Measurements from ENCODE around the gene SETBP1. TPM values are rescaled to one million over a fixed set of nuclear protein-coding genes. Genes with fewer than 3 reads are reported as not detected.

SETBP1 gene
- total and polyA plus RNA-seq, 9 of the 15 experiments (the other 6 are each of a cell fraction or from before 2014, with no cell fraction given) = under 0.01 to 0.13 (median 0.04) TPM

GRCh38 chr18:44828080-44828479 lies 147.4 kb downstream of the SETBP1 start:
- ChIA-PET CTCF (ENCODE audit: low intra/inter-chr PET ratio) (no interaction called here), POLR2A (interaction anchor here (0.6 kb wide), 1 partner anchor 57 kb away, joined by 3 read pairs; no protein-coding TSS in a partner anchor)
- Histone ChIP-seq H3K9me1 (ENCODE audit: control insufficient read depth, insufficient read depth, low read length) (no peaks in the 10 kb centered on the region), H2AFZ (ENCODE audit: low read depth, low read length) (no peak overlapping the region), H3K27me3 (ENCODE audit: control insufficient read depth in 2 of 2, insufficient read depth in 2 of 2, low read length in 2 of 2) (no peaks in the 10 kb centered on the region), H4K20me1 (replicated peaks; ENCODE audit: control insufficient read depth, insufficient read depth, low read length) (no peaks in the 10 kb centered on the region), H3K36me3 (ENCODE audit: control insufficient read depth, insufficient read depth, low read length) (no peaks in the 10 kb centered on the region), H3K9me3 (replicated peaks; ENCODE audit: control insufficient read depth, insufficient read depth, low read depth, low read length) (no peaks in the 10 kb centered on the region), H3K27ac (ENCODE audit: extremely low read depth, low read depth, low read length) (no peak overlapping the region), H3K4me1 (replicated peaks in 1 of 2; ENCODE audit: control insufficient read depth in 2 of 2, insufficient read depth in 2 of 2, low read length in 2 of 2) (no peaks in the 10 kb centered on the region), H3K9ac (ENCODE audit: insufficient read depth in 1 of 2, low read depth in 2 of 2, low read length in 2 of 2) (no peak overlapping the region), H3K4me2 (ENCODE audit: insufficient read depth, low read length) (no peak overlapping the region), H3K4me3 (no peak overlapping the region), H3K79me2 (ENCODE audit: control insufficient read depth, insufficient read depth, low read length) (no peaks in the 10 kb centered on the region)
- 9% methylated on average over 3 of the region's 3 CpGs for WGBS (ENCODE audit: insufficient coverage, low coverage, missing lambda C conversion rate)
- ATAC-seq = no peak
- intact Hi-C loops (cut with micrococcal nuclease) (no loop called here), in situ Hi-C loops (cut with MboI) (no loop called here)
- BruUV-seq (replicated peaks) = no TSS peak
- FAIRE-seq = no peak
- no peak for DNase-seq (ENCODE audit: extremely low read depth in 1 of 4, low spot score in 3 of 4)
- TF ChIP-seq RBM34 (IDR thresholded peaks at IDR 0.05; ENCODE audit: borderline replicate concordance, insufficient read depth, low read length) = no peak
- TF ChIP-seq, protein P1, sequence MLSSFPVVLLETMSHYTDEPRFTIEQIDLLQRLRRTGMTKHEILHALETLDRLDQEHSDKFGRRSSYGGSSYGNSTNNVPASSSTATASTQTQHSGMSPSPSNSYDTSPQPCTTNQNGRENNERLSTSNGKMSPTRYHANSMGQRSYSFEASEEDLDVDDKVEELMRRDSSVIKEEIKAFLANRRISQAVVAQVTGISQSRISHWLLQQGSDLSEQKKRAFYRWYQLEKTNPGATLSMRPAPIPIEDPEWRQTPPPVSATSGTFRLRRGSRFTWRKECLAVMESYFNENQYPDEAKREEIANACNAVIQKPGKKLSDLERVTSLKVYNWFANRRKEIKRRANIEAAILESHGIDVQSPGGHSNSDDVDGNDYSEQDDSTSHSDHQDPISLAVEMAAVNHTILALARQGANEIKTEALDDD (IDR thresholded peaks at IDR 0.05) = no peak
- TF ChIP-seq, protein P2, sequence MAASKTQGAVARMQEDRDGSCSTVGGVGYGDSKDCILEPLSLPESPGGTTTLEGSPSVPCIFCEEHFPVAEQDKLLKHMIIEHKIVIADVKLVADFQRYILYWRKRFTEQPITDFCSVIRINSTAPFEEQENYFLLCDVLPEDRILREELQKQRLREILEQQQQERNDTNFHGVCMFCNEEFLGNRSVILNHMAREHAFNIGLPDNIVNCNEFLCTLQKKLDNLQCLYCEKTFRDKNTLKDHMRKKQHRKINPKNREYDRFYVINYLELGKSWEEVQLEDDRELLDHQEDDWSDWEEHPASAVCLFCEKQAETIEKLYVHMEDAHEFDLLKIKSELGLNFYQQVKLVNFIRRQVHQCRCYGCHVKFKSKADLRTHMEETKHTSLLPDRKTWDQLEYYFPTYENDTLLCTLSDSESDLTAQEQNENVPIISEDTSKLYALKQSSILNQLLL (CRISPR knock-in tag; IDR thresholded peaks at IDR 0.05; ENCODE audit: borderline replicate concordance) = no peak
- no peak for TF ChIP-seq ZNF445 (CRISPR knock-in tag; IDR thresholded peaks at IDR 0.05; ENCODE audit: low read depth)
- TF ChIP-seq, protein P3, sequence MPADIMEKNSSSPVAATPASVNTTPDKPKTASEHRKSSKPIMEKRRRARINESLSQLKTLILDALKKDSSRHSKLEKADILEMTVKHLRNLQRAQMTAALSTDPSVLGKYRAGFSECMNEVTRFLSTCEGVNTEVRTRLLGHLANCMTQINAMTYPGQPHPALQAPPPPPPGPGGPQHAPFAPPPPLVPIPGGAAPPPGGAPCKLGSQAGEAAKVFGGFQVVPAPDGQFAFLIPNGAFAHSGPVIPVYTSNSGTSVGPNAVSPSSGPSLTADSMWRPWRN (IDR thresholded peaks at IDR 0.05; ENCODE audit: low read depth) = no peak
- no peak for TF ChIP-seq HDGF (IDR thresholded peaks at IDR 0.05)
- TF ChIP-seq ZNF551 (CRISPR knock-in tag; IDR thresholded peaks at IDR 0.05) = no peak
- TF ChIP-seq CHAMP1 (IDR thresholded peaks at IDR 0.05) = no peak
- TF ChIP-seq NR4A1 (CRISPR knock-in tag; IDR thresholded peaks at IDR 0.05) = no peak
- no peak for TF ChIP-seq NR4A1 (tag; IDR thresholded peaks at IDR 0.05)
- no peak for TF ChIP-seq POLR3A (IDR thresholded peaks at IDR 0.05; ENCODE audit: borderline replicate concordance, extremely low read depth, insufficient read depth, insufficient read length)
- no peak for TF ChIP-seq MCM2 (IDR thresholded peaks at IDR 0.05; ENCODE audit: low read depth)
- TF ChIP-seq ZNF239 (CRISPR knock-in tag; IDR thresholded peaks at IDR 0.05) = no peak
- no peak for TF ChIP-seq SPI1 (IDR thresholded peaks at IDR 0.05; ENCODE audit: borderline replicate concordance, low read depth, low read length)
- TF ChIP-seq, protein P4, sequence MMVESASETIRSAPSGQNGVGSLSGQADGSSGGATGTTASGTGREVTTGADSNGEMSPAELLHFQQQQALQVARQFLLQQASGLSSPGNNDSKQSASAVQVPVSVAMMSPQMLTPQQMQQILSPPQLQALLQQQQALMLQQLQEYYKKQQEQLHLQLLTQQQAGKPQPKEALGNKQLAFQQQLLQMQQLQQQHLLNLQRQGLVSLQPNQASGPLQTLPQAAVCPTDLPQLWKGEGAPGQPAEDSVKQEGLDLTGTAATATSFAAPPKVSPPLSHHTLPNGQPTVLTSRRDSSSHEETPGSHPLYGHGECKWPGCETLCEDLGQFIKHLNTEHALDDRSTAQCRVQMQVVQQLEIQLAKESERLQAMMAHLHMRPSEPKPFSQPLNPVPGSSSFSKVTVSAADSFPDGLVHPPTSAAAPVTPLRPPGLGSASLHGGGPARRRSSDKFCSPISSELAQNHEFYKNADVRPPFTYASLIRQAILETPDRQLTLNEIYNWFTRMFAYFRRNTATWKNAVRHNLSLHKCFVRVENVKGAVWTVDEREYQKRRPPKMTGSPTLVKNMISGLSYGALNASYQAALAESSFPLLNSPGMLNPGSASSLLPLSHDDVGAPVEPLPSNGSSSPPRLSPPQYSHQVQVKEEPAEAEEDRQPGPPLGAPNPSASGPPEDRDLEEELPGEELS (CRISPR knock-in tag; IDR thresholded peaks at IDR 0.05; ENCODE audit: borderline replicate concordance) = no peak
